Activated naive CD8-positive, alpha-beta T cell (primary cell): ENCODE data around the gene SPECC1L.

Experiments
- H3K27ac Mint-ChIP-seq: one replicate; pipeline ENCODE4 v1.8.0; 2021; ENCODE audit warnings: mixed read lengths
- H3K27me3 Mint-ChIP-seq: one replicate; pipeline ENCODE4 v1.8.0; 2021; ENCODE audit warnings: mixed read lengths
- H3K36me3 Mint-ChIP-seq: one replicate; pipeline ENCODE4 v1.8.0; 2021; ENCODE audit warnings: mixed read lengths
- H3K4me1 Mint-ChIP-seq: one replicate; pipeline ENCODE4 v1.8.0; 2021; ENCODE audit warnings: low read depth, mixed read lengths
- H3K4me3 Mint-ChIP-seq: one replicate; pipeline ENCODE4 v1.8.0; 2021; ENCODE audit warnings: mild to moderate bottlenecking, mixed read lengths
- H3K9me3 Mint-ChIP-seq: one replicate; pipeline ENCODE4 v1.8.0; 2021; ENCODE audit warnings: low read depth, mixed read lengths

Gene SPECC1L

GRCh38 chr22:24429411-24430365 is 159.1 kb downstream of the SPECC1L start:
- Mint-ChIP-seq H3K27ac (peak overlapping the region; percentile 97), H3K36me3 (peaks cover 4% of the 10 kb centered on the region), H3K4me3 (peak overlapping the region; percentile 95), H3K9me3 (no peaks in the 10 kb centered on the region), H3K27me3 (no peaks in the 10 kb centered on the region), H3K4me1 (peaks cover 81% of the 10 kb centered on the region)

- Mint-ChIP-seq H3K4me1 (peaks cover 86% of the 10 kb centered on the region), H3K36me3 (peaks cover 4% of the 10 kb centered on the region), H3K27me3 (no peaks in the 10 kb centered on the region), H3K9me3 (no peaks in the 10 kb centered on the region), H3K4me3 (peak overlapping the region; percentile 95), H3K27ac (peak overlapping the region; percentile 97)
Measured at GRCh38 chr22:24430431-24431308, 160.0 kb downstream of the SPECC1L start.

GRCh38 chr22:24431309-24432034 is 160.8 kb downstream of the SPECC1L start:
- no peaks in the 10 kb centered on the region for H3K27me3 Mint-ChIP-seq
- peak overlapping the region; percentile 90 for H3K27ac Mint-ChIP-seq
- peaks cover 86% of the 10 kb centered on the region for H3K4me1 Mint-ChIP-seq
- peaks cover 4% of the 10 kb centered on the region for H3K36me3 Mint-ChIP-seq
- H3K4me3 Mint-ChIP-seq, result peak overlapping the region; percentile 78
- no peaks in the 10 kb centered on the region for H3K9me3 Mint-ChIP-seq

- no peaks in the 10 kb centered on the region for H3K27me3 Mint-ChIP-seq
- H3K9me3 Mint-ChIP-seq, result no peaks in the 10 kb centered on the region
- peaks cover 4% of the 10 kb centered on the region for H3K36me3 Mint-ChIP-seq
- H3K4me1 Mint-ChIP-seq, result peaks cover 88% of the 10 kb centered on the region
- peak overlapping the region; percentile 78 for H3K4me3 Mint-ChIP-seq
- H3K27ac Mint-ChIP-seq, result peak overlapping the region; percentile 90
Measured at GRCh38 chr22:24432059-24432853, 161.6 kb downstream of the SPECC1L start.

GRCh38 chr22:24433001-24433827 is 162.6 kb downstream of the SPECC1L start:
- Mint-ChIP-seq H3K27ac (peak overlapping the region; percentile 97), H3K36me3 (peaks cover 3% of the 10 kb centered on the region)

GRCh38 chr22:24433828-24434470 is 163.3 kb downstream of the SPECC1L start:
- peaks cover 90% of the 10 kb centered on the region for H3K4me1 Mint-ChIP-seq
- H3K27ac Mint-ChIP-seq, result peak overlapping the region; percentile 97
- H3K36me3 Mint-ChIP-seq, result no peaks in the 10 kb centered on the region
- H3K4me3 Mint-ChIP-seq, result peak overlapping the region; percentile 83
- no peaks in the 10 kb centered on the region for H3K27me3 Mint-ChIP-seq
- H3K9me3 Mint-ChIP-seq, result no peaks in the 10 kb centered on the region

More at GRCh38 chr22:24433001-24433827, 162.6 kb downstream of the SPECC1L start:
- Mint-ChIP-seq H3K4me1 (peaks cover 94% of the 10 kb centered on the region), H3K27me3 (no peaks in the 10 kb centered on the region), H3K9me3 (no peaks in the 10 kb centered on the region), H3K4me3 (peak overlapping the region; percentile 83)

GRCh38 chr22:24434471-24435322 is 164.1 kb downstream of the SPECC1L start:
- H3K27me3 Mint-ChIP-seq, result no peaks in the 10 kb centered on the region
- peak overlapping the region; percentile 97 for H3K27ac Mint-ChIP-seq

GRCh38 chr22:24435323-24435645 is 164.7 kb downstream of the SPECC1L start:
- Mint-ChIP-seq H3K27me3 (no peaks in the 10 kb centered on the region), H3K4me1 (peaks cover 85% of the 10 kb centered on the region), H3K4me3 (peak overlapping the region; percentile 83), H3K36me3 (no peaks in the 10 kb centered on the region), H3K9me3 (no peaks in the 10 kb centered on the region), H3K27ac (peak overlapping the region; percentile 97)

More at GRCh38 chr22:24434471-24435322, 164.1 kb downstream of the SPECC1L start:
- H3K4me1 Mint-ChIP-seq, result peaks cover 88% of the 10 kb centered on the region
- no peaks in the 10 kb centered on the region for H3K36me3 Mint-ChIP-seq
- H3K4me3 Mint-ChIP-seq, result peak overlapping the region; percentile 83
- no peaks in the 10 kb centered on the region for H3K9me3 Mint-ChIP-seq

GRCh38 chr22:24435861-24436371 is 165.3 kb downstream of the SPECC1L start:
- peaks cover 89% of the 10 kb centered on the region for H3K4me1 Mint-ChIP-seq
- H3K4me3 Mint-ChIP-seq, result peak overlapping the region; percentile 83

GRCh38 chr22:24436553-24436952 is 165.9 kb downstream of the SPECC1L start:
- Mint-ChIP-seq H3K36me3 (peaks cover 5% of the 10 kb centered on the region), H3K9me3 (no peaks in the 10 kb centered on the region), H3K4me3 (peak overlapping the region; percentile 36), H3K27me3 (no peaks in the 10 kb centered on the region), H3K4me1 (peaks cover 88% of the 10 kb centered on the region), H3K27ac (peak overlapping the region; percentile 97)

More at GRCh38 chr22:24435861-24436371, 165.3 kb downstream of the SPECC1L start:
- Mint-ChIP-seq H3K27ac (peak overlapping the region; percentile 97), H3K9me3 (no peaks in the 10 kb centered on the region), H3K36me3 (peaks cover 3% of the 10 kb centered on the region), H3K27me3 (no peaks in the 10 kb centered on the region)

GRCh38 chr22:24437091-24437490 is 166.5 kb downstream of the SPECC1L start:
- peaks cover 83% of the 10 kb centered on the region for H3K4me1 Mint-ChIP-seq
- peak overlapping the region; percentile 36 for H3K4me3 Mint-ChIP-seq
- H3K36me3 Mint-ChIP-seq, result peaks cover 5% of the 10 kb centered on the region
- H3K27me3 Mint-ChIP-seq, result no peaks in the 10 kb centered on the region
- no peaks in the 10 kb centered on the region for H3K9me3 Mint-ChIP-seq
- H3K27ac Mint-ChIP-seq, result peak overlapping the region; percentile 97

- peaks cover 5% of the 10 kb centered on the region for H3K36me3 Mint-ChIP-seq
- H3K4me3 Mint-ChIP-seq, result peak overlapping the region; percentile 30
- no peaks in the 10 kb centered on the region for H3K9me3 Mint-ChIP-seq
- no peaks in the 10 kb centered on the region for H3K27me3 Mint-ChIP-seq
- H3K4me1 Mint-ChIP-seq, result peaks cover 83% of the 10 kb centered on the region
- H3K27ac Mint-ChIP-seq, result peak overlapping the region; percentile 97
Measured at GRCh38 chr22:24437741-24438328, 167.2 kb downstream of the SPECC1L start.
